ENCODE results near the gene PCBP1.

- no peak for TF ChIP-seq ZNF274 (IDR thresholded peaks at IDR 0.05; ENCODE audit: low read depth, low read length)
- no peak for TF ChIP-seq SUZ12 (IDR thresholded peaks at IDR 0.05; ENCODE audit: extremely low read depth, insufficient read depth, insufficient read length)
Measured at GRCh38 chr2:70128005-70128404, 40.7 kb downstream of the PCBP1 start.

All from NT2/D1 (cell line).